ENCODE measurements around the gene CCND2. TPM values are rescaled to one million over a fixed set of nuclear protein-coding genes. Genes with fewer than 3 reads are reported as not detected.

The CCND2 gene
- total RNA-seq, 2 donors from 2014 or later = 101 to 129 TPM

DNA sequence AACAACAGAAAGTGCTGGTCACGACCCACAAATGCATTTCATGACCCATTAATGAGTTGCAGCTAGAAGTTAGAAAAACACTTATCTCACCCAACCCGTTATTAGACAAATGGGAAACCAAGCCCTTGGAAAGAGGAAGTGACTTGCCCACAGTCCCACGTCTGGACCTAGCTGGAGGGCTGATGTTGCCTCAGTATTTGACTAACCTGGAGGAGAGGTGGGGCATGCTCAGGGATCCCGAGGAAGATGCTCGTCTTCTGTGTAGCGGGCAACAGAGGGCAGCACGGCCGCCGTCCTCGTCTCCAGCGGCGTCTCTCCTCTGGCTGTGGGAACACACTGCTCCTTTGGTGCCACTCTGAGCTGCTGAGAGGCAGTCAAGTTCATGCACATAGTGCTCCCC, 12.7 kb downstream of the CCND2 start:
- no peak for DNase-seq (ENCODE audit: low spot score)
- intact Hi-C loops (cut with DNase I) = loop anchor here in 1 of 2 donors (10.0 kb wide), 1 partner anchor 401 kb away; no protein-coding TSS in a partner anchor

DNA sequence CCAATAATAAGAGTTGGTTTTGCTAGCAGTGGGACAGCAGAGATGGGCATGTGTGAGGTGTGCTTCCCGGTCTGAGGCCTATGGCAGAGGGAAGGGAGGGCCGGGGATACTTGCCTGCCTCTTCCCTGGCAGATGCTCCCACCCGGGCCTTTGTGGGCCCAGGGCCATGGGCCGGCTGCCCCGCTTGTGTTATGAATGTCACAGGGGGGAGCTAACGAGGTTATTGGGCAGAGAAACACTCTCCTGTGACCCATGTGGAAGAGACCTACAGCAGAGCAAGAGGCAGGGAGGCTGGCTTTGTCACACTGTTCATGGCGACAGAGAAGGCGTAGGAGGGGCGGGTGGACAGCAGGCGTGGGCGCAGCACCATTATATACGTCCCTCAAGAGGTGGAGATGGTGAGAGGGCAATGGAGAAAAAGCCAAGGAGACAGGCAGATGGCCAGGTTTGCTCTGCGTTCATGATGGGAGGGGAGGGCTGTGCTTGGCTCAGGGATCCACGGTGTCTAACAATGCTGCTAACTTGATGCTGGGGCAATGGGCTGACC, 13.3 kb downstream of the CCND2 start:
- intact Hi-C loops (cut with DNase I) = loop anchor here in 1 of 2 donors (10.0 kb wide), 1 partner anchor 402 kb away; no protein-coding TSS in a partner anchor
- no peak for DNase-seq (ENCODE audit: low spot score)

DNA sequence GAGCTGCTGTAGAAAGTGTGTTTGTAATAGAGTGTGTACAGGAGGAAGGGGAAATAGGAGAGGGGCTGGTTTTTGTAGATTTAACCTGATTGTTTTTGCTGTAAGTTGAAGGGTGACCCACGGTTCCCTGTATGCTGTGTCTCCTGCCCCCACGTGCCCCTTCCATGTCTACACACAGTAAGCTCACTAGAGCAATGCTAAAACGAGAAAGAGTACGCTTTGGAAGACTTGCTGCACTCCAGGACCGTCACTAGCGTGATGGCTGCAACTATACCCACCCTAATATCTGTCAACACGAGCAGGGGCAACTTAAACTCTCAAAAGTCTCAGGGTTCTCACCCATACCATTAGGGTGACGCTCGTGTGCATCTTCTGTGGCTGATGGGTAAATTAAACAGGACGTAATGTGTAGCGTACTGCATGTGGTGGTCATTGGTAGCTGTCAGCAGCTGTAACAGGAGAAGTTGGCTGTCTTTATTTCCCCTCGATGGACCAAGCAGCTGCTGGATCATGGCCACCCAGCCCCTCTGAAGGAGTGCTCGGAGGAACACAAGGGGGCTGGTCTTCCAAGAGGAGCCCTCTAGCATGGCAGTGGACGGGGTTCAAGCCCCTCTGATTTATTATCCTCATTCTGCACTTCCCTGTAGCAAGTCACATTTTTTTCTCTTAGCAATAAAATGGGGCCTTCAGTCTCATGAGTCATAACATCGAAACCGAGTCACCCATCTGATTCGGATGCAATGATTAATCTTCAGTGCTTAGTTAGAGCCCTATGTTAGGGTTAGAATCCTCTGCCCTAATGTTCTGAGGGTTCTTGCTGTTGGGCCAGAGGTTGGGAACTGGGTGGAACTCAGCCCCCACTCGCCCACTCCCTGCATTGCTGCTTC, 14.0 kb downstream of the CCND2 start:
- no peak for DNase-seq (ENCODE audit: low spot score)
- intact Hi-C loops (cut with DNase I) = loop anchor here in 1 of 2 donors (10.0 kb wide), 1 partner anchor 403 kb away; no protein-coding TSS in a partner anchor

DNA sequence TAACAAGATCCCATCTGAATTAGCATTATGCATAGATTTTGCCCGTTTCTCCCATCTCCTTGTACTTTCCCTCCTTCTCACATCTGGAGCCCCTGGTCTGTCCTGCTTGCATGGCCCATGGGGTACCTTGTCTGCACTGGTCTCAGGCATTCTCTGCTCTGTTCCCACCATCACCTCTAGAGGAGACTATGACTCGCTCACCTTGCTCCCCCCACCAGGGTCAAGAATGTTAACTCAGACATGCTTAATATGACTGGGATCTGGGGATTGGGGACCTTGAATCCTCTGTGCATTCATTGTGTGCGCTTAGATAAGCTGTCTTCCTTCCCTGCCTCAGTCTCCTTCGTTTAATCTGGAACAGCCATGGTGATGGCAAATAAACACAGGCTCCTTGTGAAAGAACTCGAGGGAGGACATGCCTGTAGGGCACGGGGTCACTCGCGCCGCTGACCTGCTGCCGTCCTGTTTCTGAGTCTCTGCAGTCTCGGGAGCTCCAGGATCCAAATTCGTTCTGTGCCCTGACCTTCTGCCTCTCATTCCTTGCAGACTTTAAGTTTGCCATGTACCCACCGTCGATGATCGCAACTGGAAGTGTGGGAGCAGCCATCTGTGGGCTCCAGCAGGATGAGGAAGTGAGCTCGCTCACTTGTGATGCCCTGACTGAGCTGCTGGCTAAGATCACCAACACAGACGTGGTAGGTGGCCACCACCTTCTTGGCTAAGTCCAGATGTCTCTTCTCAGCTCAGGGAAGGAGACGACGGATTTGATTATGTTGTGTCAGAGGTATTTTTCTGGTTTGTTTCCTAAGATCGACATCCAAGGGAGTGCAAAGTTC, 15.0 kb downstream of the CCND2 start:
- intact Hi-C loops (cut with DNase I) = loop anchor here in 1 of 2 donors (10.0 kb wide), 1 partner anchor 404 kb away; no protein-coding TSS in a partner anchor
- no peak for DNase-seq (ENCODE audit: low spot score)

DNA sequence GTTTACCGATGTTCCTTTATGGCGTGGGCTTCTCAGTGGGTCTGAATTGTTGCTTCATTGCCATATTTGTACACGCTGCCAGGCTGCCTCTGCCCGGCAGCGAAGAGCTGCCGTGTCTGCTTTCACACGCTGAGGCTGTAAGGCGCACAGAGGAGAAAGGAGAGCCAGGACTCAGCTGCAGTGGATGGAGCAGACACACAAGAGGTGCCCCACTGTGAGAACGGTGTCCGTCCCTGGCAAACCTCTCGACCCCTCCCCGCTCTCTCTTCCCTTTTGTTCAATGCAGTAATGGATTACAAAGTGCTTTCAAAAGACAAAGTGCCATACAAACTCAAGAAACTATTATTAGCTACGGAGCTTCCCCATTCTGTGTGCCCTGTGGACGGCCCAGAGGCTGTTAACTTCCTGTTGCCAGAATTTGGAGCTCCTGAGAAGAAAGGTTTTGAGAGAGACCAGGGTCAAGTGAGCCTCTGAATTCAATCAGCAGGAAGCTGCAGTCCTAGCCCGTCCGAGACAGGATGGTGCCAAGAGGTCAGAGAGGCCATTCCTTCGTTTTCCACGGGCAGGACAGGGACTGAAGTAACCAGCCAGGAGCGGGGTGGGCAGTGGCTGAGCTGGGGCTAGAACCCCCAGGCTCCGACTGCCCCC, 15.8 kb downstream of the CCND2 start:
- DNase-seq (ENCODE audit: low spot score) = no peak
- intact Hi-C loops (cut with DNase I) = loop anchor here in 1 of 2 donors (10.0 kb wide), 1 partner anchor 405 kb away; no protein-coding TSS in a partner anchor

DNA sequence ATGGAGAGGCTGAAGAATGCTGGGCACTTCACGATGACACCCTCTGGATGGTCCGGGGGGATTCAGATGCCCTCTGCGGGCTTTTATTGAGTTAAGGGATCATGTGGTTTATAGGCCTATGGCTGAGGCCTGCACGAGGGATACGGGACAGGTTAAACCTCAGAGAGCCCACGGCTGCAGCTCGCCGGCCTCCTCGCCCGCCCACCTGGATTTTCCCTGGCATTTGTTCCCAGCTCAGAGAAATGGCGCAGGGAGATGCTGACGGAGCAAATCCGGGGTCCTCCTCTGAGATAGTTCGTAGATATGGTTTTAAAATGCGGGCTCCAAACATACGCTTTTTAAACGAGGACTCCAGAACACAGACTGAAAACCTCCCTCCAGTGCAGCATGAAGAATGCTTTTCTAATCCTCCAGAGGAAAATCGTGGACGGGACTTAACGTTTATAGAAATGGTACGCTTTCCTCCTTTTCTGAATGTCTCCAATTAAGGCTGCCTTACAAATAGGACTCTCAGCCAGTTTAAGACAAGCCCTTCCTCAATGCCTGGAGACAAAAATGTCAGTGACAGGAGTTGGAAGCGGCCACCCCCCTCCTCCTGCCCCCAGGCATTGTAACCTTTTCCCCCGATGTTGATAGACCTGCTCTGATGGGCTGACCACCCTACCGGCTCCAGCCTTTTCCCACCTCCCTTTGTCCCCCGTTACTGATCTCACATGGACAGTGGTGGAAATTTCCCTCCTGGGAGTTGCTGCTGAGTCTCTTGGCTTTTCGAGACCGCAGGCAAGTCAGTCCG, 16.6 kb downstream of the CCND2 start:
- intact Hi-C loops (cut with DNase I) = loop anchor here in 1 of 2 donors (10.0 kb wide), 1 partner anchor 405 kb away; no protein-coding TSS in a partner anchor
- DNase-seq (ENCODE audit: low spot score) = no peak

DNA sequence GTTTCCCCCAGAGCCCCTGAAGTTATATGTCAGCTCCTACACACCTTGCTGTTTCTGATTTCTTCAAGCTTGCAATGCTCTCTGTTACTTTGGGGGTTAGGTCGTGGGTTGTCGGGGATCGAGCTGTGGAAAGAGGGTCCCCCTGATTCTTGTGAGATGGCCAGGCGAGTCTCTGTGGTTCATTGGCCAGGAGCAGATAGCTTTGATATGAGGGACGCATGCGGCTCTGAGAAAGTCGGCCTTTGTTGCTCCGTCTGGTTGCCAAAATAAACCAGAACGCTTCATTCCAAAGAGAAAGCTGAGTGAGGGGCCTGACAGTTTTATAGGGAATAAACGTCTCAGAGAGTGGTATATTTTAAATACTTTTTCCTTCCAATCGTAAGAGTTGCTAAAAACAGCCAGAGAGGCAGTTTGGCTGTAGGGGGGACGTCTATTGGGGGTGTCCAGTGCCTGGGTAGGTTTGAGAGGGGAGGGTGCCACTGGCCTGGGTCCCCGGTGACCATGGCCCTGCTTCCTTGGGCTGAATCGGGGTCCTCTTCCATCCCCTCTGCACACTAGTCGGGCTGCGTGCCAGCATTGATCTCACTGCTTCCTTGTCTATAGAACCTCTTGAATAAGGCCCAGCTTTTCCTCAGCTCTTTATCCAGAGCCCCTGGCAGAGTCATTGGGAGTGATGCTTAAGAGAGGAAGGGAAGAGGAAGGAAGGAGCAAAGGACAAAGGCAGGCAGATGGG, 18.9 kb downstream of the CCND2 start:
- intact Hi-C loops (cut with DNase I) = no loop called here
- peak; percentile 60 for DNase-seq (ENCODE audit: low spot score)

DNA sequence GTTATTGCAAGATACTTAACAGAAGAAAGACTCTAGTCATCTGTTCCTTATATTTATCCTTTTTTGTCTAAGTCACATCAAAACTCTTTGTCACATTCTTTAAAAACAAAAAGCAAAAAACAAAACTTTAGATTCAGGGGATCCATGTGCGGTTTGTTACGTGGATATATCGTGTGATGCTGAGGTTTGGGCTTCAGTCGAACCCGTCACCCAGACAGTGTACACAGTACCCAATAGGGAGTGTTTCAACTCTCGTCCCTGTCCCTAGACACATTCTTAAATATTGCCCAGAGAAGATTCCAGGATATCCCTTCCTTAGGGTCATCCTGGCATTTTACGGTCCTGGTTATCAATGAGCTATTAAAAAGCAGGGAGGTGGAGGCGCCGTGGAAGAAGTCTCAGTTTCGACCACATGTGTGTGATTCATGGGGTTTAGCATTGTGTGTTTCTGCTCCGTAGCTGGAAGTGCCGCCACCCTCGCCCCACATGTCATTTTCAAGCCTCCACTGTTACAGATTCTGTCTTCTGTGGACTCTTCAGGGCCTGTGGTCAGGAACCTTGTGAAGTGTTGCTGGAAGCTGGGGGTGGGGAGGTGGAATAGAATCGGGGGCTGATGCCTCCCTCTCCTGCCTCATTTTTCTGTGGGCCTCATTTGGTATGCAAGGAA, 19.9 kb downstream of the CCND2 start:
- DNase-seq (ENCODE audit: low spot score) = peak; percentile 30
- intact Hi-C loops (cut with DNase I) = no loop called here

DNA sequence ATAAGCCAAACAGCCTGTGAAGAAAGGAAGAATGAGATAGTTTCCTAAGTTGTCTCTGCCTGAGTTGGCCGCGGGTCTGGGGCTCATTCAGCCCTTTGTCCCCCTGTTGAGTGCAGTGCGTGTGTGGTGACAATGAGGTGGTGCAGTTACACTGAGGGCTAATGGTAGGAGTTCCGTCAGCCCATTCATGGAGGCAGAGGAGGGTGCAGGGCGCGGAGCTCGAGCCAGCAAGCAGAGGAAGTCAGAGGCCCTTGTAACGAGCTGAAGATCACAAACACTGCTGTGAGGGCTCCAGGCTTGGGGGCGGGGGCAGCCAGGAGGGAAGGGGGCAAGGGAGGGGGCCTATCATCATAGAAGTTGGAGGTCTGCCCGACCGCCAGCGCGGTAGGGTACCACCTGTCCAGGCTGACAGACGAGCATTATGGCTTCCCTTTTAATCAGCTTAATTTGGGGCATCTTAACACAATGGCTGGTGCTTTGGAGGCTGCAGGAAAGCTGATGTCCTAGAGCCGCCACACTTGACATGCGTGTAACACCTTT, 20.5 kb downstream of the CCND2 start:
- intact Hi-C loops (cut with DNase I) = no loop called here

DNA sequence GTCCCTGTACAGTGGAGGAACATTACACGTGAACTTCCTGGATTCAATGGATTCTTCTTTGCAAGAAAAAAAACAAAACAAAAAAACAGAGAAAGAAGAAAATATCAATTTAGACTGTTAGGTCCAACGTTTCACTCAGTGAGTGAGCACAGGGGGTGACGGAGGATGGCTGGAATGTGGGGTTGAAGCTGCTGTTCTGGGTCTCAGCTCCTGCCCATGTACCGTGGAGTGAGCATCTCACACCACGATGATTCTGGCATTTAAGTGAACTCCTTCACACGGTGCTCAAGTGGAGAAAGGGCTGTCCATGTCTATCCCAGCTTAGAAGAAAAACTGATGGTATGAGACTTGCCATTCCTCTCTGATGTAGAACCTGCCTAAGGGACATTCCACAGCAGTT, 23.2 kb downstream of the CCND2 start:
- DNase-seq (ENCODE audit: low spot score) = no peak
- intact Hi-C loops (cut with DNase I) = no loop called here

More for the DNA sequence above, 20.5 kb downstream of the CCND2 start:
- no peak for DNase-seq (ENCODE audit: low spot score)

DNA sequence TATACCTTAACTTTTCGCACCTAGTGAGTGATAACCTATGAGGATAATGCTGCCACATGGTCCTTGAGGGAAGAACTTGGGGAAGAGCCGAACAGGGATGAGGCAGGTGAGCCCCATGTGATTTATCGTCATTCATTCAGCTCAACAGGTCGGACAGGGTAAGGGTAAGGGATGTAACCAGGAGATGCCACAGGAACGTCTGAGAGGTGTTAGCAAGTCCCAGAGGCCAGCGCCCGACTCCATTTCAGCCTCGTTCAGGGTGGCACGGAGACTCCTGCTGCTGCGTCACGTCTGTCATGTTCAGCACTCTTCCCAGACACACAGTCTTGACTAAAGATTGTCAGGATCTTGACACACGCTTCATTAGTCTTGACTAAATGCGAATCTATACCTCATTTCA, 24.1 kb downstream of the CCND2 start:
- no peak for DNase-seq (ENCODE audit: low spot score)
- intact Hi-C loops (cut with DNase I) = no loop called here

DNA sequence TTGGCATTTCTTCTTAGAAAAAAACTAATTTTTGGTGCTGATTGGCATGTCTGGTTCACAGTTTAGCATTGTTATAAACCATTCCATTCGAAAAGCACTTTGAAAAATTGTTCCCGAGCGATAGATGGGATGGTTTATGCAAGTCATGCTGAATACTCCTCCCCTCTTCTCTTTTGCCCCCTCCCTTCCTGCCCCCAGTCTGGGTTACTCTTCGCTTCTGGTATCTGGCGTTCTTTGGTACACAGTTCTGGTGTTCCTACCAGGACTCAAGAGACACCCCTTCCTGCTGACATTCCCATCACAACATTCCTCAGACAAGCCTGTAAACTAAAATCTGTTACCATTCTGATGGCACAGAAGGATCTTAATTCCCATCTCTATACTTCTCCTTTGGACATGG, 27.3 kb downstream of the CCND2 start:
- no peak for DNase-seq (ENCODE audit: low spot score)
- intact Hi-C loops (cut with DNase I) = no loop called here

DNA sequence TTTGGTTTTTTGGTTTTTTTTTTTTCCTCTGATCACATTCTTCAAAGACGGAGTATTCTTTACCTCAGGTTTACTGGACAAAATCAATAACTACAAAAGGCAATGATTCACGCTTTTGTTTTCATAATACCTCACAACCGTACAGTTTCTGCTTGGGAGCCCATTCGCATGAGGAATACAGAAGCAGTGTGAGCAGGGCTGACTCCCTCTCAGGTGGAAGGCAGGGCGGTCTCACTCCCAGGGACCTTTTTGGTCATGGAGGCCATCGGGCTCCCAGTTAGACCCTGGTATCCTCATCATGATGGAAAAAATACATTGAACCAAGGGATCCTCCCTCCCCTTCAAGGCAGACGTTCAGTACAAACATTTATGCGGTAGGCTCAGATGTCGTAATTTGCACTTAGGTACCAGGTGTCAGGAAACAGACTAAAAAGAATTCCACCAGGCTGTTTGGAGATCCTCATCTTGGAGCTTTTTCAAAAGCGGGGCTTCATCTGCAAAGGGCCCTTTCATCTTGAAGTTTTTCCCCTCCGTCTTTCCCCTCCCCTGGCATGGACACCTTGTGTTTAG, 28.5 kb downstream of the CCND2 start:
- DNase-seq (ENCODE audit: low spot score) = no peak
- intact Hi-C loops (cut with DNase I) = no loop called here

DNA sequence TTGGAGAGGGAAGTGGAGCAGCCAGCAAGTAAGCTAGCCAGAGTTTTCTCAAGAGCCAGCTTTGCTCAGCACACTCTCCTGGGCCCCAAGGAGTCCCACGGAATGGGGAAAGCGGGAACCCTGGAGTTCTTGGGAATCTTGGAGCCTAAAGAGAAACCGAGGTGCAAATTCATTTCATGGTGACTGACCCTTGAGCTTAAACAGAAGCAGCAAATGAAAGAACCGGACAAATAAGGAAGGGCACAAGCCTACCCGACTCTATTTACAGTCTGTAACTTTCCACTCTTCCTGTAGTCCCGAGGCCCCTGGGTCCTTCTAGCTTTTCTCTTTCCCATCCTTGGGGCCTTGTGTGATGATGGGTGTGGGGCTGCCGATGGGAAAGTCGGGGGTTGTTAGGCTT, 29.3 kb downstream of the CCND2 start:
- intact Hi-C loops (cut with DNase I) = no loop called here

DNA sequence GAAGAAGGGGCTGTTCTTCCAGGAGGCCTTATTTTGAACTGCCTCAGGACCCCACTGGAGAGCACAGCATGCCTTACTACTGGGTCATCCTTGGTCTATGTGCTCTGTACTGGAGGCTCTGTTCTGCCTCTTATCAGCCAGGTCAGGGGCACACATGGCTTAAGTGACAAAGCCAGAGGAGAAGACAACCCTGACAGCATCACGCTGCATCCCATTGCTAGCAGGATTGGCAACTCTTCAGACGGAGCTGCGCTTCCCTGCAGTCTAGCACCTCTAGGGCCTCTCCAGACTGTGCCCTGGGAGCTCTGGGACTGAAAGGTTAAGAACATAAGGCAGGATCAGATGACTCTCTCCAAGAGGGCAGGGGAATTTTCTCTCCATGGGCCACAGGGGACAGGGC, 30.2 kb downstream of the CCND2 start:
- intact Hi-C loops (cut with DNase I) = no loop called here
- no peak for DNase-seq (ENCODE audit: low spot score)

More for the DNA sequence above, 29.3 kb downstream of the CCND2 start:
- no peak for DNase-seq (ENCODE audit: low spot score)

DNA sequence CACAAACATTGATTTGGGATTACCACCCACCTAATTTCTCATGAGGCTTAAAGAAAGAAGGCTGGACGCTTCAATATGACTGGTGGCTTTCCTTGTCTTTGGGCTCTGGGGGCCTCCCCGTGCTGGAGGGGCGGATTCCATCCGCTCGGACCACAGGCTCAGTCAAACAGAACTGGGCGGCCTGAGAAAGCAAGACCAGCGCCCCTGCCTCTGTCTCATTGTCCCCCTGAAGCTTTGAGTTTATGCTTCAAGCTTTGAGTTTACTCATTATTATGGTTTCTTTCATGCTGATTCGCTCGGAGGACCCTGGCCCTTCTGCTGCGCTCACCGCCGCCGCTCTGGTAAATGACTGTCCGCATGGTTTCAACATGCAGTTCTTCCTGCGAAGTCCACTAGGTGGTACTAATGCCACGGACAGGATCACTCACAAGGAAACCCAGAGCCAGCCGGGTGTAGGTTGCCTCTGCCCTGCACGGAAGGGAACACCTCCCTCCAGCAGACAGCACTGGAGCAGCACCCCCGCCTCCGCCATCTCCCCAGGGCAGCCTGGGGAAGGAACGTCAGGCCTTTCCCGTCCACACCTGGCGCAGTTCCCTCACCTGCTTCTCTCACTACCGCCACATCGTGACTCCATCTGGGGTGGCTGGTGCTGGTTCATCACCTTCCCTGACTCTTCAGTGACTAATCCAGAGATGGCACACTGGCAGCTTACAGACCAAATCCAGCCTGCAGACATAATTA, 34.2 kb downstream of the CCND2 start:
- DNase-seq (ENCODE audit: low spot score) = no peak
- intact Hi-C loops (cut with DNase I) = no loop called here
